ENCODE data around the gene ADGRG3.
"Not testable (repeated sequence)": the region's sequence is repeated elsewhere in the genome, so short reads cannot be mapped to it uniquely, and the experiment has no call there.

ADGRG3 gene

DNA sequence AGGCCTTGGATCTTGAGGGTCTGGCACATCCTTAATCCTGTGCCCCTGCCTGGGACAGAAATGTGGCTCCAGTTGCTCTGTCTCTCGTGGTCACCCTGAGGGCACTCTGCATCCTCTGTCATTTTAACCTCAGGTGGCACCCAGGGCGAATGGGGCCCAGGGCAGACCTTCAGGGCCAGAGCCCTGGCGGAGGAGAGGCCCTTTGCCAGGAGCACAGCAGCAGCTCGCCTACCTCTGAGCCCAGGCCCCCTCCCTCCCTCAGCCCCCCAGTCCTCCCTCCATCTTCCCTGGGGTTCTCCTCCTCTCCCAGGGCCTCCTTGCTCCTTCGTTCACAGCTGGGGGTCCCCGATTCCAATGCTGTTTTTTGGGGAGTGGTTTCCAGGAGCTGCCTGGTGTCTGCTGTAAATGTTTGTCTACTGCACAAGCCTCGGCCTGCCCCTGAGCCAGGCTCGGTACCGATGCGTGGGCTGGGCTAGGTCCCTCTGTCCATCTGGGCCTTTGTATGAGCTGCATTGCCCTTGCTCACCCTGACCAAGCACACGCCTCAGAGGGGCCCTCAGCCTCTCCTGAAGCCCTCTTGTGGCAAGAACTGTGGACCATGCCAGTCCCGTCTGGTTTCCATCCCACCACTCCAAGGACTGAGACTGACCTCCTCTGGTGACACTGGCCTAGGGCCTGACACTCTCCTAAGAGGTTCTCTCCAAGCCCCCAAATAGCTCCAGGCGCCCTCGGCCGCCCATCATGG lies 4.0 kb upstream of the ADGRG3 start:
- no peak for DNase-seq

DNA sequence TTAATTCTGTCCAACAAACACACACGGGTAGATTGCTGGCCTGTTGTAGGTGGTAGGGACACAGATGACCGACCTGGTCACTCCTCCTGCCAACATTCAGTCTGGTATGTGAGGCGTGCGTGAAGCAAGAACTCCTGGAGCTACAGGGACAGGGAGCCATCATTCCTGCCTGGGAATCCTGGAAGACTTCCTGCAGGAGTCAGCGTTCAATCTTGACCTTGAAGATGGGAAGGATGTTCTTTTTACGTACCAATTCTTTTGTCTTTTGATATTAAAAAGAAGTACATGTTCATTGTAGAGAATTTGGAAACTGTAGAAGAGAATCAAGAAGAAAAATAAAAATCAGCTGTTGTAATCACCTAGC lies 3.5 kb upstream of the ADGRG3 start:
- DNase-seq: no peak

DNA sequence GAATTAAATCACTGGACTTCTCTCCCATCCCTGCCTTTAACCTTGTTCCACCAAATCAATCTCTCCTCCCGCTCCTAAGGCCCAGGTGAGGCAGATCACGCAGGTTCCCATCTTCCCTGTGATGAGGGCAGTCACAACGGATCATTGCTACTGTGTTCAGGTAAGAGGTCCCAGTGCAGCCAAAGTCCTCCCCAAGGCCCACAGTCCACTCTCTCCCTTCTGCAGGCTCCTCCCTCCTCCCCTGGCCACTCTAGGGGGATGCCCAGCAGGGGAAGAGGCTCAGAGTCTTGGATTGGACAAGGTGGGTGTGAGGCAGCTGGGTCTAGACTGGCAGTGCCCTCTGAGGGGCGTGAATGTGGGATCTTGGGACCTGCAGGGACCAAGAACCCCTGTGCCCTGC lies 2.6 kb upstream of the ADGRG3 start:
- no peak for DNase-seq

DNA sequence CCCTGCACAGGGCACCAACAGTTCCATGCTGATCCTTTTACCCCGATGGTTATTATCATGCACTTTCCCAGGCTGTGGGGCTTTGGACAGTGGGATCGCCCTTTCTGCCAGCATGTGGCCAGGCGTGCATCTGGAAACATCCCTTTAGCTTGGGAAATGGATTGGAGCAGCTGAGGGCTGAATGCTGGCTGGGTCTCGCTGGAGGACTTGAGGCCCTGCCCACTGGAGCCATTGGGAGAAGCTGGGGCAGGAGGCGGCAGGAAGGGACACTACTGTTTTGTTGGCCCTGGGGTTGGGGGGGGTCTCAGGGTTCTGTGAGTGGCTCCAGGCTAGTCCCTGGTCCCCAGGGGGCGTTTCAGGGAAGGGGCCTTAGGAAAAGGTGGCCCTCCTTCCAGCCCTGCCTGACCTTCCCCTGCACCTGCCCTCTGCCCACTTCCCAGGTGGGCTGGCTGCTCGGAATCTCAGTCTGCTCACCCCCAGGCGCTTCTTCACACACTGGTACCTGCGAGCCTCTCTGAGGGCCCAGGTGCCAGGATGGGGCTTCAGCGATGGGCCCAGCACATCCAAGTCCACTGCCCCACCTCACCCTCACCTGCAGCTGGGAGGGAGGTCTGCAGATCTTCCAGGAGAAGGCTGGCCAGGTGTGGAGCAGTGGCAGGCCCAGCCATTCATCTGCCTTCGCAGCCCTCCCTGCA lies 1.6 kb upstream of the ADGRG3 start:
- DNase-seq: no peak

DNA sequence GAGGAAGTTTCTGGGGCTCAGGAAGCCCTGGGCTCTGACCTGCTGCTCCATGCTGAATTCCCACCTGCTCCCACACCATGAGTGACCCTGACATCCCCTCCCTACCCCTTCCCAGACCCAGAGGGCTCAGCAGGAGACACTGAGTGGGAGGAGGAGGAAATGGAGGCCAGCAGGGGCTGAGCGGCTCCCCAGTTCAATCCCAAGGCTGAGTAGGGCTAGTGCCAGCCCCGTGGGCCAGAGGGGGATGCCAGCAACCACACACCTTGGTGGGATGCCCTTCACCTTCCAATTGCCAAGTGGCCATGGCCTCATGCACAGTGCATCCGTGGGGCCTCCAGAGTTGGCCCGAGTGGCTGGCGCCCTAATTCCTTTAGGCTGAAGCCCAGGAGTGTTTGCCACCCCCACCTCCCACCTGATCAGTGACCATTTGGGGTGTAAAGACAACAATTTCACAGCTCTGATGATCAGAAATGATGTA lies 1.0 kb upstream of the ADGRG3 start:
- DNase-seq: no peak

DNA sequence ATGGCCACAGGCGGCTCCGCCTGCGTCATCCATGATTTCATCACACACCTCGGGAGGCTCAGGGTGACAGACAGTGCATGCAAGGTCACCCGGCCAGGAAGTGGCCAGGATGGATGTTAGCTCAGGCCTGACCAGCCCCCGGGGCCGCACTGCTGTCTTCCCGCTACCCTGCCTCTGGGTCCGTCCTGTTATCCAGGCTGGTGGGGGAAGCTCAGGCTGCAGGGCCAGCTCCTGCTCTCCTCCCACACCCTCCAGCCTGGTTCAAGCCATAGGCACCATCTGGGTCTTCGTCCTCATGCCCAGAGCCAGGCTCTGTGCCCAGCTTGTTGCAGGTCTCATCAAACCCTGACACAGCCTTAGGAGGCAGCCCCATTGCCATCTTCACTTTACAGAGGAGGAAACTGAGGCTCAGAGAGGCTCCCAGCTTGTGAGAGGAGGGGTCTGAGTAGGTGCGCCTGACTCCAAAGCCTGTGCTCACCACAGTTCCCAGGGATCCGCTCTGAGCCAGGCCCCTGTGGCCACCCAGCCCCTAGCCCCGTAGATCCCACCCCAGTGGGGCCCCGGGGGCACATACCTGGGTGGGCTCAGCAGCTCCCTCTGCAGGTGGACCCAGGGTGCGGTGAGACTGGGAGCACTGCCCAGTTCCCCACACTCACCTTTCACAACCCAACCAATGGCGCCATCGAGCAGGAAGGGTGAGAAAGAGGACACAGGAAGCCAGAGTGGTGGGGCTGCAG lies 412 bp upstream of the ADGRG3 start:
- DNase-seq: no peak

DNA sequence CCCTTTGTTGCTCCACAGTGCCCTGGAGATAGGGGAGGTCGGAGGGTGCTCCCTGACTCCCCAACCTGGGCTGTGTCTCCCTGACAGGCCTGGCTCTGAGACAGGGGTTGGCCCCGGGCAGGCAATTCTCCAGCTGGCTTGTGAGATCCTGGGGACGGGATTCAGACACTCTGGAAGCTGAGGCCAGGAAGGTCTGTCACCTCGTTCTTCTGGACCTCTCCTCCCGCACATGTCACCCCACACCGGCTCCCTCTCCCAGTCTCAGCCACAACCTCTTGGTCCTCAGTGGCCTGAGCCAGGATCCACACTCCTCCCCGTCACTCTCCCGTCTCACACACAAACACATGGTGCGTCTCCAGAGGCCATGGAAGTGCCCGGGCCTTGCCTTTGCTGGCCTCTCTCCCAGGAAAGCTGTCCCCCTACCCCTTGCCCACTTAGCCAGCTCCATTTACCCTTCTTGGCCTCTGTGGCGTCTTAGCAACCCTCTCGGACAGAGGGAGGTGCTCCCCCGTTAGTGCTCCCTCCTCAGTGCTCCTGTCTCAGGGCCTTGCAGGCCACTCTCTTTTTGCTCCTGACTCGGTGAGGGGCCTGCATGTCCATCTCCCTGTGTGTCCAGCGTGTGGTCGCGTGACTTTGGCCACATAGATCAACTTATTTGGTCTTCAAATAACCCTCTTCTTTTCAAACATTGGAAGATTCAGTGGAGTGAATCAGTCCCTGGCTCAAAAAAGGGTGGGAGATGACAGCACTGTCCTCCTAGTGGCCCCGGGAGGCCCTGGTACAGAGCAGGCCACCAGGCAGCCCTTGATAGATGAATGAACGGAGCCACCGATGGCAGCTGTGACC lies 747 bp downstream of the ADGRG3 start:
- no peak for DNase-seq

DNA sequence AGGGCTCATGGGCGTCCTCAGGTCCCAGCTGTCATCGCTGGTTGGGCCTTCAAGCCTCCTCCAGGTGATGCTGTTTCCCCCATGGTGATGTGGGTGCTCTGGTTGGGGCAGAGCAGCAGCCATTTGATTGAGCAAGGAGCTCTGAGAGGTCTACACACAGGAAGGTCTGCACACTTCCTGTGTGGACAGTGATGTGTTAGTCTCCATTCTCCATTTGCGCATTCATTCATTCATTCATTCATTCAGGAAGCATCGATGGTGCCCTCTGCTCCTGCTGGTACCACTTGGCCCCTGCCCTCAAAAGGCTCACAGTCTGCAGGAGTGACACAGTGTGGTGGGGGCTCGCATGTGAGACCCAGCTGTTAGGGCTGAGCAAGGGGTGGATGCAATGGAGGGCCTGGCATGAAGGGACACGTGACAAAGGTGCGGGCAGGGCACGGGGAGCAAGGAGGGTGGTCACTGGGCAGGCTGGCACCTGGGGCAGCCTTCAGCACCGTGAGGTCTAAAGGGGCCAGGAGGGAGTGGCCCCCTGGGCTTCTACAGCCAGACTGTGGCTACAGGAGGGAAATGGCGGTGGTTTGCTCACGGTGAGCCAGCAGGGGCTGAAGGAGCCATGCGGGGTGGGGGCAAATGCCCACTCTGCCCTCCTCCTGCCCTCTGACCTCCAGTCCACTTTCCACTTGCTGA lies 1.5 kb downstream of the ADGRG3 start:
- no peak for DNase-seq

DNA sequence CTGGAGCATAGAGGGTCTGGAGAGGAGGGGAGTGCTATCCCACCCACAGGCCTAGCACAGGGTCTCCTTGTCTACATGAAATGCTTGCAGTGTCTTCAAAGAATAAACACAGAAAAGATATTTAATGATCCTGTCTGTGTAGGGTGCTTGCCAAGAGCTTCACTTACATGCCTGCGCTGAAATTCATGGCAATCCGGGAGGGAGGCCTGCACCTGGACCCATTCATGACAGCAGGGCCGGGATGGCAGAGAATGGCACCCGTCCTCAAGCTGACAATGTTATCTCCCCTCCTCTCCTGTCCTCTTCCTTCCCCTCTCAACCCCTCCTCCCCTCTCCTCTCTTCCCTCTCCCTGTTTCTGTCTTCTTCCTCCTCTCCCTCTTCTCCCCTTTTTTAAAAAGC lies 2.1 kb downstream of the ADGRG3 start:
- no peak for DNase-seq

DNA sequence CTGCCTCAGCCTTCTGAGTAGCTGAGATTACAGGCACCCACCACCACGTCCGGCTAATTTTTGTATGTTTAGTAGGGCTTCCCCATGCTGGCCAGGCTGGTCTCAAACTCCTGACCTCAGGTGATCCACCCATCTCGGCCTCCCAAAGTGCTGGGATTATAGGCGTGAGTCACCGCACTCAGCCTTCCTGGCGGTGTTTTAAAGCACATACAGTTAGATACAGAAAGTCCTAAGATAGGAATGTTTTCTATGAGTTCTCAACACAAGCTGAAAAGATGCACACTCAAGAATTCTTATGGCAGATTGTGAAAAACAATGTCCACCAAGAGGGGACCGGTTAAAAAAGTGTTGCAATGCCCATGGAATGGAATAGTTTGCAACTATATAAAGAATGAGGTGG lies 3.3 kb downstream of the ADGRG3 start:
- DNase-seq: not testable (repeated sequence)

DNA sequence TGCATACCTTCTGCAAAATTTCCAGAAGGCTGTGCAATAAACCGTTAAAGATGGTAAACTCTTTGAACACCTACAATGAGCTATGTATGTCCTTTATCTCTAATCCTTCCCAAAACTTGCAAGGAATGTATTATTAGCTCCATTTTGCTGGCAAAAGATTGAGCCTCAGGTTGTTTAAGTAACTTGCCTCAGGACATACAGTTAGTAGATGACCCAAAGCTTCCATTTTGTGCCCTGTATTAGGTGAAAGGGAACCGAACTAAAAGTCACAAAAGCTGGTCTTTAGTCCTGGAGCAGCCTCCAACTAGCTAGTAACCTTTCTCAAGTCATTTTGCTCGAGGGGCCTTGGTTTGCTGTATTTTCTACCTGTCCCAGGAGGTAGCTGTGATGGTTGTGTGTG lies 4.3 kb downstream of the ADGRG3 start:
- DNase-seq: no peak

DNA sequence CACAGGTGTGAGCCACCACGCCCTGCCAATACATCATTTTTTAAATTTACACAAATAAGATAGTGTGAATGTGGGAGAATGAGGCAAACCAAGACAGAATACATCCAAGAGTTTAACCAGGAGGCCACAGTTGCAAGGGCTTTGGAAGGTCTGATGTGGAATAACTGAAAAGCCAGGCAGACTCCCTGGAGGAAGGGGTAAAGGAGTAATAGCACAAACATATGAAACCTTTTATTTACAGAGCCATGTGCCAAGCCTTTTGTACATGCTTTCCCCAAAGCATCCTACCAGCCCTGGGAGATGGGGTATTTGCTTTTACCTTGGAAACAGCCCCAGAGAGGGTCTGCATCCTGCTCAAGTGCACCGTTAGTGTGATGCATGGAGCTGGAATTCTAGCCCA lies 4.7 kb downstream of the ADGRG3 start:
- DNase-seq: no peak

DNA sequence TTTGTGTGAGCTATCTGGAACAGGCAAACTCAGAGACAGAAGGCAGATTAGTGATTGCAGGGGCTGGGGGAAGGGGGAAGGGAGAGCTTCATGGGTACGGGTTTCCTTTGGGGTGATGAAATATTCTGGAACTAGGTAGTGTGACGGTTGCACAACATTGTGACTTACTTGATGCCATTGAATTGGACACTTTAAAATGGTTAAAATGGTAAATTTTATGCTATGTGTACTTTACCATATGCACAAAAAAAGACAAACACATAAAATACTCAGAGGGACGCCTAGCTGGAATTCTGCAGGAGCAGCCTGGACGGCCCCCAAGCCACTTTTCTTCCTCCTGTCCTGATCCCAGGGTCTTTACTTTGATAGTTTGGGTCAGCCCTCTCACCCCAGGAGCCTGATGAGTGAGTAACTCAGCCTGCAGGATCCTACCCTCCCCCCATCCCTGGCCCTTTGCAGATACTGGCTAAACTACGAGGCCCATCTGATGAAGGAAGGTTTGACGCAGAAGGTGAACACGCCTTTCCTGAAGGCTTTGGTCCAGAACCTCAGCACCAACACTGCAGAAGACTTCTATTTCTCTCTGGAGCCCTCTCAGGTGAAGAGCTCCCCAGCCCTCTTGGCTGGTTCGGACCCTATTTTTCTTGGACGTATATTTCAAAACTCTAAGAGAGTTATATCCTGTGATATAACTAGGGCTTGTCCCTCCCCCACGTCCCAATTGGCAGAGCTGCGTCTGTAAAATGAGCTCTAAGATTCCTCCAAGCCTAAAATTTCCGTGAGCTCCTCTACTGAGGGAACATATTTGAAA lies 7.8 kb downstream of the ADGRG3 start:
- DNase-seq: no peak

DNA sequence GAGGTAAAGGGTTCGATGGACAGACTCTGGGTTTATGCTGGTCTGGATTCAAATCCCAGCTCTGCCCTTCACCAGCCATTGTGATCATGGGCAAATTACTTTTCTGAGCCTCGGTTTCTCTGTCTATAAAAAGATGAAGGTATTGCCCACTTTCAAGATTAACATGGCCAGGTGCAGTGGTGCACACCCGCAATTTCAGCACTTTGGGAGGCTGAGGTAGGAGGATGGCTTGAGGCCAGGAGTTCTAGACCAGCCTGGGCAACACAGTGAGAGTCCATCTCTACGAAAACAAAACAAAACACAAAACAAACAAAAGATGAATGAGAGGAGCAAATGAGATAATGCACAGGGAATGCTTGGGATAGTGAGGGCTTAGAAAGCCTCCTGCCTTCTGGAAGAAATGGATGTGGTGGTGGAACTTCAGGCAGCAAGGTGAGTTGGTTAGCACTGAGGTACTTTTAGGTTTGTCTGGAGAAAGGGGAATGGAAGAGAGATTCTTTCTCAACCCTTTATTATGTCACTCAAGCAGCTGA lies 8.5 kb downstream of the ADGRG3 start:
- no peak for DNase-seq

DNA sequence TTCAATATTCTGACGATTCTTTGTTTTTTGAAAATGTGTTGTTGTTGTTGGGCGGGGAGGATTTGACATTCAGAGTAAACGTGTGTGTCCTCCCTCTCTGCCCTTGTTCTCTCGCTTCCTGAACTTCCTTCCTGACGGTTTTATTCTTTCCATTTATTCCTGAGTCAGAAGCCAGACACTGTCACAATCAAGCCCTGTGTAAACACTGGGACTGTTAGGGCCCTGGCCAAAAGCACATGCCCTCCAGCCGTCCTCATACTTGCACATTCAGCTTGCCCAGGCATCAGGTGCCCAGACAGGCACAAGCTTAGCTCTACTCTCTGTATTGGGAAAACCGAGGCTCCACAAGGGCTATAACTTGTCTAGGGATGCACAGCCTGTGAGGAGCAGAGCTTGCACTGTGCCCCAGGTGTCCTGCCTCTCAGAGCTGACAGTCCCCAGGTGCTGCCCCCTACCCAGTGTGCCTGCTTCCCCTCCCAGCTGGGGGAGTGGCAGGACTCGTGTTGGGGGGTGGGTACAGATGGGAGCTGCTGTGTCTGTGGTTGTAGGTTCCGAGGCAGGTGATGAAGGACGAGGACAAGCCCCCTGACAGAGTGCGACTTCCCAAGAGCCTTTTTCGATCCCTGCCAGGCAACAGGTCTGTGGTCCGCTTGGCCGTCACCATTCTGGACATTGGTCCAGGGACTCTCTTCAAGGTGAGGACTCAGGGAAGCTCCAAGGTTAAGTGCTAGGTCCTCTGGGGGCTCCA lies 9.7 kb downstream of the ADGRG3 start:
- DNase-seq: no peak

DNA sequence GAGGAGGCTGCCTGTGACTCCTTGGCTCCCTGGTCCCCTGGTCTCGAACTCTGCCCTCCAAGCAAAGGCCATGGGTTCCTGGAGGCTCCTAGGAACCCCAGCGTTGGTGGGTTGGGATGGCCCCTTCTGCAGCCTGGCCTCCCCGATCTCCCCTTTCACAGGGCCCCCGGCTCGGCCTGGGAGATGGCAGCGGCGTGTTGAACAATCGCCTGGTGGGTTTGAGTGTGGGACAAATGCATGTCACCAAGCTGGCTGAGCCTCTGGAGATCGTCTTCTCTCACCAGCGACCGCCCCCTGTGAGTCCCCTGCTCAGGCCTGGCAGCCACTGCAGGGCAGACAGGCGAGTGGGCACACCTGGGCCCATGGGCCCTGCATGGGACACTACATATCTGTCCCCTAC lies 10.9 kb downstream of the ADGRG3 start:
- no peak for DNase-seq

DNA sequence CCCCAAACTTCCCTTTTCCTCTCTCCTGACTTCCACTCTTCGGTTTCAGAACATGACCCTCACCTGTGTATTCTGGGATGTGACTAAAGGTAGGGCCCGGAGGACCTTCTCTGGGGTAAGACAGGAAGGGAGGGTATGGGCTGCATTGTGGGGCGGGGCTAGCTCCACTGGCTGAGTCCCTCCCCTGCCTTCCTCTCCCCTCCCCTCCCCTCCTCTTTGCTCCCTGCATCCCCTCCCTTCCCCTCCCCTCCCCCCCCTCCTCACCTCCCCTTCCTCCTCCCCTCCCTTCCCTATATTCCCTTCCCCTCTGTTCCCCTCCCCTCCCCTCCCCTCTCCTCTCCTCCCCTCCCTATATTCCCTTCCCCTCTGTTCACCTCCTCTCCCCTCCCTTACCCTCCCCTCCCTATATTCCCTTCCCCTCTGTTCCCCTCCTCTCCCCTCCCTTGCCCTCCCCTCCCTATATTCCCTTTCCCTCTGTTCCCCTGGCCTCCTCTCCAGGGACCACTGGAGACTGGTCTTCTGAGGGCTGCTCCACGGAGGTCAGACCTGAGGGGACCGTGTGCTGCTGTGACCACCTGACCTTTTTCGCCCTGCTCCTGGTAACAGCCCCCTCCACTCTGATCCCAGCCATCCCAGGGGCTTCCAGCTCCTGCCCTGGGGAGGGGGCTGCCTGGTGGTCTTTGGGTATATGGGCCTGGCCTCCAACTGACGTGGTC lies 11.8 kb downstream of the ADGRG3 start:
- no peak for DNase-seq

DNA sequence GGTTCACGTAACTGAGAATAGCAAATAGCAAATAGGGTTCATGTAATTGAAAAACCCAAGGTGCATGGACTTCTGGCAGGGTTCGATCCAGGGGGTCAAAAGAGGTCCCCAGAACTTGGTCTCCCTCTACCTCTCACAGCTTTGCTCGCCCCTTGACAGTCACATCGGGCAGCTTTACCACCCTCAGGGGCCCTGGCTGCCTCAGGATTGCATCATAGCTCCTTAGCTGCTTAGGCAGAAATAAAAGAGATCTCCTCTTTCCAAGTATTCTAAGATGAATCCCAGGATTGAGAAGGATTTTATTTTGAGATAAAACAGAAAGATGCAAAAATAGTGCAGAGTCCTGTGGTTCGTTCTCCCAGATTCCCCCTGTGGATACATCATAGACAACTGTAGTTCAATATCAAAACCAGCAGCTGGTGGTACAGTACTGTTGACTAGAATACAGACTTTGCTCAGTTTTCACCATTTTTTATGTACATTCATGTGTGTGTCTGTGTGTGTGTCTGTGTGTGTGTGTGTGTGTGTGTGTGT lies 12.8 kb downstream of the ADGRG3 start:
- DNase-seq: no peak

DNA sequence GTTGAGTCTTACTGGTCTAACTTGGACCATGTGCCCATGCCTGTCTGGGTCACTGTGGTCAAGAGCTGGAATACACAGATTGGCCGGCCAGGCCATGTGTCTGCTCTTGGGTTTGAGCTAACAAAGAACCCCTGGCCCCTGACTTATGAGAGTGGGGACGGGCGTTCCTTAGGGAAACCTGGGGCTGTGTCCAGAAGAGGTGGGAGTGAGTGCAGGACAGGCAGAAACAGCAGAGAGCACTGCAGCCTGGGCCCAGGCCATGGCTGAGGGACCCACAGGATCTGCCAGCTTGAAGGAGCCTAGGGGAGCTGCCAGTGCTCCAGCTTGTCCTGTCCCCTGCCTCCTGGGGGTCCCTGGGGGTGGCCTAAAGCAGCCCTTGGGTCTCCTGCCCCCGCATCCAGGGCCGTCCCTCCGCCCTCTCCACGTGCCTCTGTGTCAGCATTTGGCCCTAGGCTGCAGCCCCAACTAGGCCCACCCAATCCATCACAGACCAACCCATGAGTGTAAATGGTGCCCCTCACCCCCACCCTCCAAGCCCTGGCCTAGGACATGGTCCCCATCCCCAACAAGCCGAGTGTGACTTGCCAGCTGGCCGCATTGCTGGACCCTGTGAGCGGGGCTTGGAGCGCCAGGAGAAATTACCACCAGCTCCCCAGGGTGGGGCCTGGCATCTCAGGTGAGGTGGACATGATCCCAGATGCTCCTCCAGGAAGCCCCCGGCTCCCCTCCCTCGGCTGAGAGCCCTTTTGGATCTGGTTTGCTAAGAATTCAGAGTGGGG lies 14.0 kb downstream of the ADGRG3 start:
- no peak for DNase-seq

Data from NCI-H1105 treated with DMSO at 0.1 percent for 48 hours (cell line).